Measurements from ENCODE around the gene ZNF629.
A peak's percentile ranks its signal among the peaks of the same experiment; 100 is the strongest.

Gene ZNF629

GRCh38 chr16:30767767-30768465 is 19.1 kb downstream of the ZNF629 start:
- no peak for DNase-seq (ENCODE audit: low read depth)

GRCh38 chr16:30766933-30767284 is 20.1 kb downstream of the ZNF629 start:
- no peak for DNase-seq (ENCODE audit: low read depth)

DNA sequence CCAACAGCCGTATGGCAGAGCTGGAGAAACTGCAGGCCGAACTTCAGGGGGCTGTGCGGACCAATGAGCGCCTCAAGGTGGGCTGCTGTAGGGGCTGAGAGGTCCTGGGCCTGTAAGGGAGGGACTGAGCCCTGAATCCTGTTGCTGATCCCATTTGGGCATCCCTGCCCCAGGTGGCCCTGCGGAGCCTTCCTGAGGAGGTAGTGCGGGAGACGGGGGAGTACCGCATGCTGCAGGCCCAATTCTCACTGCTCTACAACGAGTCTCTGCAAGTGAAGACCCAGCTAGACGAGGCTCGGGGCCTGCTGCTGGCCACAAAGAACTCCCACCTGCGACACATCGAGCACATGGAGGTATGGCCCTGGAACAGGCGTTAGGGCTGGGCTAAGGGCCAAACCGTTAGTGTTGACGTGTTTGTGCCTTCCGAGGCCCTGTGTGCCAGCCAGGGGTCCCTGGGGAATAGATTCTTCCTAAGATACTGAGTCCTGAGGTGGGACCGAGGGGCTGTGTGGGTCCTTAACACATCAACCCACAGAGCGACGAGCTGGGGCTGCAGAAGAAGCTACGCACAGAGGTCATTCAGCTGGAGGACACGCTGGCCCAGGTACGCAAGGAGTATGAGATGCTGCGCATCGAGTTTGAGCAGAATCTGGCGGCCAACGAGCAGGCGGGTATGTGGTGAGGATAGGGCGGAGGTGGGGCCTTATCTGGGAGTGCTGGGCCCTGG is 20.6 kb downstream of the ZNF629 start:
- no peak for DNase-seq (ENCODE audit: low read depth)

DNA sequence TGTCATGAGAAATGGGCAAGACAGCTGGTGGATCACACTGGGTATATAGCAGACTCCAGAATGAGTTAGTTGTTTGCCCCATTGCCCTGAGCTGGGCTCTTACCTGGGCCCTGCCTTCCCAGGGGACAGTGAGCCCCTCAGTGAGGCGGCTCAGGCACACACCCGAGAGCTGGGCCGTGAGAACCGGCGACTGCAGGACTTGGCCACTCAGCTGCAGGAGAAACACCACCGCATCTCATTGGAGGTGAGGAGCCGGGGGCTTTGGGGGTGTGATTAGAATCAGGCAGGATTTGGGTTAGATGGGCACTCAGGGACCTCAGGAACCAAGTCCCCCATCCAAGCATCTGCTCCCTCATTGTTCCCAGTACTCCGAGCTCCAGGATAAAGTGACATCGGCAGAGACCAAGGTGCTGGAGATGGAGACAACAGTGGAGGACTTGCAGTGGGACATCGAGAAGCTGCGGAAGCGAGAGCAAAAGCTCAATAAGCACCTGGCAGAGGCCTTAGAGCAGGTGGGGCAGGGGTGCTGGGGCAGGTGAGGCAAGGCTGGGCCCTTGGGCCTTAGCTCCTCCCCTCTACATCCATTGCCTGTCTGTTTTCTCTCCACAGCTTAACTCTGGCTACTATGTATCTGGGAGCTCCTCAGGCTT is 22.1 kb downstream of the ZNF629 start:
- DNase-seq (ENCODE audit: low read depth): no peak

DNA sequence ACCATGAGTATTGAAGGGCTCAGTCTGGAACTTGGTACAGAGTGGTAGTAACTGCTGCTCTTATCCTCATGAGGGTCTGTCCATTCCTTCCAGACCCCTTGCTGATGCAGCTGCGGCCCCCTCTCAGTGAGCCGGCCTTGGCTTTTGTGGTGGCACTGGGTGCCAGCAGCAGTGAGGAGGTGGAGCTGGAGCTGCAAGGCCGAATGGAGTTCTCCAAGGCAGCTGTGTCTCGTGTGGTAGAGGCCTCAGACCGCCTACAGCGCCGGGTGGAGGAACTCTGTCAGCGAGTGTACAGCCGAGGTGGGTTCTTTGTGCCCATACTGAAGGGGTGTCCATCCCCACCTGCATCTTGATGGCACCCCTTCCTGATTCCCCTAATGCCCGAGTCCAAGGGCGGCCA is 22.9 kb downstream of the ZNF629 start:
- no peak for DNase-seq (ENCODE audit: low read depth)

- DNase-seq (ENCODE audit: low read depth): no peak
These were observed 23.8 kb downstream of the ZNF629 start for GRCh38 chr16:30762991-30763725.

DNA sequence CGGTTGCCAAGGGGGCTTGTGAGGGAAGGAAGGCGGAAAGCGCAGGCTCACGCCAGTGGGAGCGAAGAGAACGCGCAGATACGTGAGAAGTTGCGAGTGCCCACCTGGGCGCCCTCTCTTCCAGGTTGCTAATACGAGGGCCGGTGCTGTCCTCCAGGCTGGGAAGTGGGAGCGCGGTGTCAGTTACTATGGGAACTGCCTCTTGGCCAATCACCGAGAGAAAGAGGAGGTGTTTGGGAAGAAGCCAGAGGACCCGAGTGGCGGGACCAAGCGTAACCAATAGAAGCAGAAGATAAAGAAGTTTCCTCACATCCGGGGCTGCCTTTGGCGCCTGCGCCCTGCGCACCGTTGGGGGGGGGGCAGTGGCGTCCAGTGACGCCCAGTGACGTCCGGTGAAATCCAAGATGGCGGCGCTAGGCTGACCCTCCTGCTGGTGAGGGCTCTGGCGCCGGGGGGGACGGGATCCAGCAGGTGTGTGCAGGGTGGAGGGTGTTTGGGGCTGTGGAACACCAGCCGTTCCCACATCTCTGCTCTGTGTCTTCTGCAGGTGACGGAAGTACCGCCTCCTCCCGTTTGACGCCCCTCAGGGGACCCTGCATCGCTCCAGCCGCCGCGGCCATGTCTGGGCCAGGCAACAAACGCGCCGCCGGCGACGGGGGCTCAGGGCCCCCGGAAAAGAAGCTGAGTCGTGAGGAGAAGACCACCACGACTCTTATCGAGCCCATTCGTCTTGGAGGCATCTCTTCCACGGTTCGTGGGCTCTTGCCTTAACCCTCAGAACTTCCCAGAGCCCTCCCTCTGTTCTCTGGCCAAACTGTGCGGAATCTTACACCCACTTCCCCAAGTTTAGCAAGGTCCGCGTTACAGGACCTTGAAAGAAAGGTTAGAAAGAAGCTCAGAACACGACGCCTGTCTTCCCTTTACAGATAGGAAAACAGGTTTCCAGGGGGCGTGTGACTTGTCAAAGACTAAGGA is 24.8 kb downstream of the ZNF629 start, which contains the start of the genes CFAP119 and RNF40:
Gene CFAP119, minus strand, starts transcription at position 135 of the 975 bp plus-strand sequence. CDS start 314 bp downstream, outside the sequence.
Gene RNF40, plus strand, starts transcription at position 395 of the 975 bp plus-strand sequence. Its CDS starts 224 bp downstream, at position 619.
- peak; percentile 84 for DNase-seq (ENCODE audit: low read depth)

DNA sequence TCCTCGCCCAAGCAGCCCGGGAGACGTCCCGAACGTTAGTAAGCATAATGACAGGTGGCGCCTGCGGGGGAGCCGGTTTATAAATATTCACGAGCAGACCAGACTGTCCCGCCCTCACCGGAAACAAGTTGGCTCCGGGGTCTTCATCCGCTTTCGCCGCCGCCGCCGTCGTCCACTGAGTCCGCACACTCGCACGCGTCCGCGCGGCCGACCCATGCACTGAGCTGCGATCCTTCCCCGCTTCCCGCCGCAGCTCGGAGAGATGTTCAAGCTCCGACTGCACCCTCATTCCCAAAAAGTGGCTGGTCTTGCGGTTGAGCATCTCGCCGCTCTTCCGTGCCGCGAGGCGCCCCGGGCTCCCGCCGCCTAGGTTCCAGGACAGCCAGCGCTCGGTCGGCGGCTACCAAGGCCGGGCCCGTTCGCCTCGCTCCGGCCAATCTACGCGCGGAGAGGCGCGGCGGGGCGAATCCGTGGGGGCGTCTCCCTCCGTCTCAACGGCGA is 25.5 kb downstream of the ZNF629 start:
- peak; percentile 15 for DNase-seq (ENCODE audit: low read depth)

GRCh38 chr16:30760577-30761426 is 26.2 kb downstream of the ZNF629 start:
- no peak for DNase-seq (ENCODE audit: low read depth)

DNA sequence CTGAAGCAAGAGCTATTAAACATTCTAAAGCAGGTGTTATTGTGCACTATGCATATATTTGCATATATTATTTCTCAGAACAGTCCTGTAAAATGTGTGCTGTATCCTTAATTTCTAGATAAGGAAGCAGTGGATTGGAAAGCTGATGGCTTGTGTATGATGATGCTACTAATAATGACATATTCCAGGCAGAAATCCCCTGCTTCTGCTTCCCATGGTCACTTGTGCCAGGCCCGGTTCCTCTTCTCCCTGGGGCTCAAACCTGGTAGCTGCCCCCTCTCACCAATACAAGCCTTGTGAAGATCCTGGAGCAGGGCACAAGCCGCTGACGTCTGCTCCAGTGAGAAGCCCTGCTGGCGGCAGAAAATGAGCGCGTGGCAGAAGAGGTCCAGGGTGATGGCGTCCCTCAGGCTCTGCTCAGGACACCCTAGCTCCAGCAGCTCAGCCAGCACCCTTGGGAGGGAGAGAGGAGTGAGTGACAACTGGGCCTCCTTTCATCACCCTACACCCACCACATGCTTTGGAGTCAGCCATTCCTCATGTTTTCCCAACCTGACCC is 26.9 kb downstream of the ZNF629 start:
- no peak for DNase-seq (ENCODE audit: low read depth)

DNA sequence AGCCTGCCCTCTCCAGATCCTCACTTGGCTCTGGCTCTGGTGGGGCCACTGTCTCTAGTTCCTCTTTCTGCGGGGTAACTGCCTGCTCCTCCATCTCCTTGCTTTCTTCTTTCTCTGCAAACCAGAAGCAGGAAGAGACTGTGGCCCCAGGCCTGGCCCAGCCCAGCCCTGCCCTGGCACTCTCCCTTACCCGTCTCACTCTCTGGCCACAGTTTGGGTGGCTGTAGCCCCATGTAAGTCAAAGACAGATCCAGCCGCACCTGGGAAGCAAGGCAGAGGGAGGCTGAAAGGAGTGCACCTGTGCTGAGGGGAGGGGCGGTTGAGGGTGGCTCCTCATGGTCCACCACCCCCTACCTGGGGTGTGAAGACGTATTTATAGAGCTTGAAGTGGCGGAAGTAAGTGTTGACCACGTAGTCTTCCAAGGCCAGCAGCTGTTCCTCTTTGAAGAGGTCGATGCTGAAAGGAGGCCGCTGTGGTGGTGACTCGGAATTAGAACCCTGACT is 28.0 kb downstream of the ZNF629 start:
- no peak for DNase-seq (ENCODE audit: low read depth)

- no peak for DNase-seq (ENCODE audit: low read depth)
These were observed 29.7 kb downstream of the ZNF629 start for GRCh38 chr16:30757316-30757715.

DNA sequence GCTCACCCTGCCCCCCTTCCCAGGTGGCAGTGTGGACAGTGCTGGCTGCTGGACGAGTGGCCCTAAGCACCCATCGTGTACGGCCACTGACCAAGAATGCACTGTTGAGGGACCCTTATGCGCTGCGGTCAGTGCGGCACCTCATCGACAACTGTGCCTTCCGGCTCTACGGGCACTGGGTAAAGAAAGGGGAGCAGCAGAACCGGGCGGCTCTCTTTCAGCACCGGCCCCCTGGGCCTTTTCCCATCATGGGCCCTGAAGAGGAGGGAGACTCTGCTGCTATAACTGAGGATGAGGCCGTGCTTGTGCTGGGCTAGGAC is 30.3 kb downstream of the ZNF629 start:
- no peak for DNase-seq (ENCODE audit: low read depth)

GRCh38 chr16:30755955-30756780 is 30.8 kb downstream of the ZNF629 start:
- no peak for DNase-seq (ENCODE audit: low read depth)

DNA sequence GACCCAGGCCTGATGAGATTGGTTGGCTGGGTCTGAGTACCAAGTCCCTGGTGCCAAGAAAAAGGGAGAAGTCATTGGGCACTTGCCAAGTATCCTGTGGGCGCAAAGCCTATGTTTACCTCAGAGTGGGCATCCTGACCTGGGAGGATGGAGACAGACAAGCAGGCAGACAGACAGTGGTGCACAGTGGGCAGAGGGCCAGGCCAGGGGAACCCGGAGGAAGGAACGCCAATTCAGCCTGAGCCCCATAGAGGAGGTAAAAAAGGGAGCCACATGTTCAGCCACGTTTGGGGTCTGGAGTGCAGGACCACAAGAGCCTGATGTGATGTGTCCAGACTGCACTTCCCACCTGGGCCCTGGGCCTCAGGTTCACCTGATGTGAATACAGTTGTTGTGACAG is 33.4 kb downstream of the ZNF629 start:
- no peak for DNase-seq (ENCODE audit: low read depth)

DNA sequence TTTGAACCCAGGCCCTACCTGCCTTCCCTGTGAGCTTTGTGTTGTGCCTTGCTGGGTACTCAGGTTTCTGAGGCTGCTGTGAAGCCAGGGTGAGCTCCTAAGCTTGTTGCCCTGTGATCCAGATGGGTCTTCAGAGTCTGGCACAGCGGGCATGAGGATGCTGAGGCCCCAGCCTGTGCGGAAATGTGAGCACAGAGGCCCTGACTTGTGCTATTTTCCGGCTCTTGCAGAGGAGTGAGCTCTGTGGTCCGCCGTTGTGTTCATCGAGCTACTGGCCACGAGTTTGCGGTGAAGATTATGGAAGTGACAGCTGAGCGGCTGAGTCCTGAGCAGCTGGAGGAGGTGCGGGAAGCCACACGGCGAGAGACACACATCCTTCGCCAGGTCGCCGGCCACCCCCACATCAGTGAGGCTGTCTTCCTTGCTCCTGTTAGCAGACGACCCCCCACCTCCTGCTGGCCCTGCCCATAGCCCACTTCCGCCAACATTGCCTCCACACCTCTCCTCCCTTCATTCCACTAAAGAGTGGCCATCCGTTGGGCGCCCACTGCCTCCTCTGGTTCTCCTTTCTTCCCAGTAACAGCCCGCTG is 36.0 kb downstream of the ZNF629 start:
- DNase-seq (ENCODE audit: low read depth): no peak

DNA sequence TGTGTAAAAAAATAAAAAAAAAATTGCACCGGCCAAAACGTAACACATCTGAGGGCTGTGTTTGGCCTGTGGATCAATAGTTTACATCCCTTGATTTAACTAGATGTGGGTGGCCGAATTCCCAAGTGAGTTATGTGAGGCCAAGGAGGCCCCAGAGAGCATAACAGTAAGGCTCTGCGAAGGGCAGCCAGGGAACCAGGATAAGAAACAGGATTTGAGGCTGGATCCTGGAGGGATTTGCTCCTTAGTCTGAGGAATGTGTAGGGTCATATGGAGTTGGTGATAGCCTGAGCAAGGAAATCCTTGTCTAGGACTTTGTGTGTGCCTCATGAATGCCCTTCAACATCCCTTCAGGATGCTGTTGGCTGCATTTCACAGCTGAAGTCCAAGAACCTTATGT is 36.8 kb downstream of the ZNF629 start:
- DNase-seq (ENCODE audit: low read depth): no peak
